ENCODE data around the gene NSMF. TPM values are rescaled to one million over a fixed set of nuclear protein-coding genes. Genes with fewer than 3 reads are reported as not detected.
"Not testable (repeated sequence)": the region's sequence is repeated elsewhere in the genome, so short reads cannot be mapped to it uniquely, and the experiment has no call there.

The NSMF gene
- total RNA-seq, 2 donors from 2014 or later, result 58.9 to 66.0 TPM

DNA sequence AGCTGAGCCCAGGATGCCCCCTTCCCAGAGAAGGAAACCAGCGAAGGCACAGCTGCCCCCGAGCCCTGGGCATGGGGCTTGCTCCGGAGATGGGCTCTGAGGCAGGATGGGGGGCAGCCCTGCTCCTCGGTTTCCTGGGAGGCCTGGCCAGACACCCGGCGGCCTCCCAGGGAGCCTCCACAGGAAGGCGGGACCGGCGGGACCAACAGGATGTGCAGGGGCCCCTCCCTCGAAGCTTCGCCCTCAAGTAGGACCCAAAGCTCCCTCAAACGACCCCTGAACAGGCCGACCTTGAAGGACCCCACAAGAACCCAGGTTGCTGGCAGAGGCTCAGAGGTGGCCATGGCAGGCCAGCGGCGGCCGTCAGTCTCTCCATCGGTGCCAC, 47.9 kb downstream of the NSMF start:
- 87 to 90% methylated on average over 7 to 17 of the region's 17 CpGs for WGBS, 2 experiments (ENCODE audit: insufficient coverage in 1 of 2, insufficient read length in 1 of 2)
- Histone ChIP-seq H3K27ac (ENCODE audit: low read depth, low read length) (no peak overlapping the region), H3K4me3 (ENCODE audit: low read length) (no peak overlapping the region), H3K36me3 (ENCODE audit: control insufficient read depth, insufficient read depth, low read length) (no peaks in the 10 kb centered on the region), H3K9me3 (ENCODE audit: control insufficient read depth, low read length) (no peaks in the 10 kb centered on the region), H3K27me3 (ENCODE audit: control insufficient read depth, insufficient read depth, low read length, poor library complexity, severe bottlenecking) (no peaks in the 10 kb centered on the region), H3K4me1 (ENCODE audit: control insufficient read depth, insufficient read depth, low read length) (no peaks in the 10 kb centered on the region), H3K9ac (ENCODE audit: extremely low read depth, low read length, poor library complexity, severe bottlenecking) (no peak overlapping the region)
- DNase-seq, result no peak
- Mint-ChIP-seq H3K4me1 (no peaks in the 10 kb centered on the region), H3K27ac (no peak overlapping the region), H3K4me3 (no peak overlapping the region), H3K9me3 (no peaks in the 10 kb centered on the region), H3K36me3 (ENCODE audit: low read depth) (peaks cover 6% of the 10 kb centered on the region), H3K27me3 (ENCODE audit: insufficient read depth) (no peaks in the 10 kb centered on the region)
- TF ChIP-seq, protein P1, sequence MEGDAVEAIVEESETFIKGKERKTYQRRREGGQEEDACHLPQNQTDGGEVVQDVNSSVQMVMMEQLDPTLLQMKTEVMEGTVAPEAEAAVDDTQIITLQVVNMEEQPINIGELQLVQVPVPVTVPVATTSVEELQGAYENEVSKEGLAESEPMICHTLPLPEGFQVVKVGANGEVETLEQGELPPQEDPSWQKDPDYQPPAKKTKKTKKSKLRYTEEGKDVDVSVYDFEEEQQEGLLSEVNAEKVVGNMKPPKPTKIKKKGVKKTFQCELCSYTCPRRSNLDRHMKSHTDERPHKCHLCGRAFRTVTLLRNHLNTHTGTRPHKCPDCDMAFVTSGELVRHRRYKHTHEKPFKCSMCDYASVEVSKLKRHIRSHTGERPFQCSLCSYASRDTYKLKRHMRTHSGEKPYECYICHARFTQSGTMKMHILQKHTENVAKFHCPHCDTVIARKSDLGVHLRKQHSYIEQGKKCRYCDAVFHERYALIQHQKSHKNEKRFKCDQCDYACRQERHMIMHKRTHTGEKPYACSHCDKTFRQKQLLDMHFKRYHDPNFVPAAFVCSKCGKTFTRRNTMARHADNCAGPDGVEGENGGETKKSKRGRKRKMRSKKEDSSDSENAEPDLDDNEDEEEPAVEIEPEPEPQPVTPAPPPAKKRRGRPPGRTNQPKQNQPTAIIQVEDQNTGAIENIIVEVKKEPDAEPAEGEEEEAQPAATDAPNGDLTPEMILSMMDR (conservative IDR thresholded peaks at IDR 0.05), result no peak

DNA sequence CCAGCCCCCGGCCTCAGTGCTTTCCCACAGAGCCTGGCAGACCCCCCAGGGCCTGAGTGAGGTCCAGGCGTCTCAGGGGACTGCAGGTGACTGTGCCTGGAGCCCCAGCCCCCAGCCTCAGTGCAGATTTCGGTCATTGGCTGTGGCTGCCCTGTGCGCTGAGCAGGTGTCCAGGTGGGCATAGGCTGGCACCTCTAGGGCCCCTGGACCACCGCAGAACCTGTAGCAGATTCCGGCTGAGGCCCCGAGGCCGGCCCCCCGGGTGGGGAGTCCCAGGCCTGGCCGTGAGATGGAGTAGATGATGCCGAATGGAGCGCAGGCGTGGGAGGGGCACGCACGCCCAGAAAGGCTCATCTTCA, 48.3 kb downstream of the NSMF start:
- Histone ChIP-seq H3K4me1 (ENCODE audit: control insufficient read depth, insufficient read depth, low read length) (no peaks in the 10 kb centered on the region), H3K4me3 (ENCODE audit: low read length) (no peak overlapping the region), H3K27ac (ENCODE audit: low read depth, low read length) (no peak overlapping the region), H3K36me3 (ENCODE audit: control insufficient read depth, insufficient read depth, low read length) (no peaks in the 10 kb centered on the region), H3K9ac (ENCODE audit: extremely low read depth, low read length, poor library complexity, severe bottlenecking) (no peak overlapping the region), H3K27me3 (ENCODE audit: control insufficient read depth, insufficient read depth, low read length, poor library complexity, severe bottlenecking) (no peaks in the 10 kb centered on the region), H3K9me3 (ENCODE audit: control insufficient read depth, low read length) (no peaks in the 10 kb centered on the region)
- Mint-ChIP-seq H3K27me3 (ENCODE audit: insufficient read depth) (peaks cover 2% of the 10 kb centered on the region), H3K4me3 (no peak overlapping the region), H3K4me1 (no peaks in the 10 kb centered on the region), H3K9me3 (no peaks in the 10 kb centered on the region), H3K36me3 (ENCODE audit: low read depth) (peaks cover 6% of the 10 kb centered on the region), H3K27ac (no peak overlapping the region)
- no peak for DNase-seq
- 92 to 96% methylated on average over 11 to 15 of the region's 15 CpGs for WGBS, 2 experiments (ENCODE audit: insufficient coverage in 1 of 2, insufficient read length in 1 of 2)
- TF ChIP-seq, protein P1 (conservative IDR thresholded peaks at IDR 0.05), result no peak

DNA sequence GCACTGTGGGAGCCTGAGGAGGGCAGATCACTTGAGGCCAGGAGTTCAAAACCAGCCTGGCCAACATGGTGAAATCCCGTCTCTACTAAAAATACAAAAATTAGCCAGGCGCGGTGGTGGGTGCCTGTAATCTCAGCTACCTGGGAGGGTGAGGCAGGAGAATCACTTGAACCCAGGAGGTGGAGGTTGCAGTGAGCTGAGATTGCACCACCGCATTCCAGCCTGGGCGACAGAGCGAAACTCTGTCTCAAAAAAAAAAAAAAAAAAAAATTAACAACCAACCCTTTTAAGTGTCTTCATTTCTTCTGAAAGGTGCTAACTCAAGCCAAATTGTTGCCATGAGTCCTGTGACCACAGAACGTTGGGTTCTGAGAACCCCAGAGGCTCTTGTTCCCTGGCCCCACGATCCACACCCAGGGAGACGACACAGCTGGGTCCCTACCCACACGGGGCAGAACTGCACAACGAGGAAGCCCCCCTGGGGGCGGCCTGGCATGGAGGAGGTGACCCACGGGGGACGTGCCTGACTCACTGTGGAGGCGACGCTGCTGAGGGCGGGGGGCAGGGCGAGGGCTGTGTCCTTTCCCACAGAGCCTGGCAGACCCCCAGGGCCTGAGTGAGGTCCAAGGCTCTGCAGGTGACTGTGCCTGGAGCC, 48.8 kb downstream of the NSMF start:
- H3K27me3 ChIP-seq (ENCODE audit: control insufficient read depth, insufficient read depth, low read length, poor library complexity, severe bottlenecking); H3K9ac ChIP-seq (ENCODE audit: extremely low read depth, low read length, poor library complexity, severe bottlenecking); H3K9me3 ChIP-seq (ENCODE audit: control insufficient read depth, low read length); H3K36me3 ChIP-seq (ENCODE audit: control insufficient read depth, insufficient read depth, low read length); H3K27ac ChIP-seq (ENCODE audit: low read depth, low read length); H3K9me3 Mint-ChIP-seq; H3K4me1 ChIP-seq (ENCODE audit: control insufficient read depth, insufficient read depth, low read length); H3K27me3 Mint-ChIP-seq (ENCODE audit: insufficient read depth); H3K36me3 Mint-ChIP-seq (ENCODE audit: low read depth); H3K4me3 Mint-ChIP-seq; H3K4me3 ChIP-seq (ENCODE audit: low read length); DNase-seq; H3K27ac Mint-ChIP-seq; H3K4me1 Mint-ChIP-seq: not testable (repeated sequence)
- 91 to 93% methylated on average over 7 to 18 of the region's 18 CpGs for WGBS, 2 experiments (ENCODE audit: insufficient coverage in 1 of 2, insufficient read length in 1 of 2)

DNA sequence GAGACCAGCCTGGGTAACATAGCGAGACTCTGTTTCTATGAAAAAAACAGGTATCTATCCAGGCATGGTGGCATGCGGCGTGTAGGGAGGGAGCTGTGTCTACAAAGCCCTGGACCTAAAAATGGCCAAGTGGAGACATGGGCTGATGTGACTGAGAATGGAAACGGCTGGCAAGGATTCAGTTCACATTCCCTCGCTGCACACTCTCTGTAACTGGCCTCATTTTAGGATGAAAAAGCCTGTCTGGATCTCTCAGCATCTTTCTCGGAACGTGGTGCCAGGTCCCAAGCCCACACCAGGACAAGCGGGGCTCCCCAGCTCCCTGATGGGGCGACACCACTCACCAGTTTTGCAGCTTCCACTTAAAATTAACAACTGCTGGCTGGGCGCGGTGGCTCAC, 49.6 kb downstream of the NSMF start:
- no peak overlapping the region for H3K9ac ChIP-seq (ENCODE audit: extremely low read depth, low read length, poor library complexity, severe bottlenecking)
- H3K9me3 ChIP-seq (ENCODE audit: control insufficient read depth, low read length), result no peaks in the 10 kb centered on the region
- no peaks in the 10 kb centered on the region for H3K4me1 ChIP-seq (ENCODE audit: control insufficient read depth, insufficient read depth, low read length)
- H3K27ac Mint-ChIP-seq, result no peak overlapping the region
- no peaks in the 10 kb centered on the region for H3K4me1 Mint-ChIP-seq
- WGBS, 2 experiments (ENCODE audit: insufficient coverage in 1 of 2, insufficient read length in 1 of 2), result 92 to 95% methylated on average over 9 to 11 of the region's 11 CpGs
- DNase-seq, result no peak
- H3K9me3 Mint-ChIP-seq, result no peaks in the 10 kb centered on the region
- no peak overlapping the region for H3K4me3 ChIP-seq (ENCODE audit: low read length)
- no peak overlapping the region for H3K27ac ChIP-seq (ENCODE audit: low read depth, low read length)
- H3K4me3 Mint-ChIP-seq, result no peak overlapping the region
- H3K36me3 Mint-ChIP-seq (ENCODE audit: low read depth), result peaks cover 5% of the 10 kb centered on the region
- TF ChIP-seq, protein P1 (conservative IDR thresholded peaks at IDR 0.05), result no peak
- H3K36me3 ChIP-seq (ENCODE audit: control insufficient read depth, insufficient read depth, low read length), result no peaks in the 10 kb centered on the region
- H3K27me3 ChIP-seq (ENCODE audit: control insufficient read depth, insufficient read depth, low read length, poor library complexity, severe bottlenecking), result no peaks in the 10 kb centered on the region
- H3K27me3 Mint-ChIP-seq (ENCODE audit: insufficient read depth), result peaks cover 5% of the 10 kb centered on the region
